H9 (cell line): ENCODE data around the gene PPP1R9A. TPM values are rescaled to one million over a fixed set of nuclear protein-coding genes. Genes with fewer than 3 reads are reported as not detected.

Source experiments
- DNase-seq: peaks from one replicate; pipeline ENCODE4 v3.0.0-alpha.2; 2017
- H2AFZ ChIP-seq: one replicate; pipeline ENCODE4 v1.6.1; 2013; ENCODE audit warnings: mild to moderate bottlenecking, low read length, control low read depth, moderate library complexity
- H2AK5ac ChIP-seq: 2 replicates; pipeline ENCODE4 v1.6.1; 2013; ENCODE audit warnings: low read length, control low read depth, mixed read lengths; ENCODE audit not compliant: insufficient read length
- H2BK120ac ChIP-seq: one replicate; pipeline ENCODE4 v1.6.1; 2013; ENCODE audit warnings: low read depth, mild to moderate bottlenecking, low read length, control low read depth, inconsistent platforms; ENCODE audit not compliant: poor library complexity, severe bottlenecking
- H2BK12ac ChIP-seq: 2 replicates; pipeline ENCODE4 v1.6.1; 2013; ENCODE audit warnings: low read length, control low read depth, mixed read lengths, low read depth; ENCODE audit not compliant: insufficient read length
- H2BK15ac ChIP-seq: 2 replicates; pipeline ENCODE4 v1.6.1; 2013; ENCODE audit warnings: low read depth, low read length, control low read depth
- H2BK20ac ChIP-seq: one replicate; pipeline ENCODE4 v1.6.1; 2013; ENCODE audit warnings: low read depth, mild to moderate bottlenecking, low read length, control low read depth, inconsistent platforms; ENCODE audit not compliant: poor library complexity, severe bottlenecking
- H2BK5ac ChIP-seq: 2 replicates; pipeline ENCODE4 v1.6.1; 2013; ENCODE audit warnings: low read length, control low read depth, mixed read lengths; ENCODE audit not compliant: insufficient read length
- H3K14ac ChIP-seq: 2 replicates; pipeline ENCODE4 v1.6.1; 2013; ENCODE audit warnings: low read length, control low read depth; ENCODE audit not compliant: insufficient read depth
- H3K18ac ChIP-seq: 2 replicates; pipeline ENCODE4 v1.6.1; 2013; ENCODE audit warnings: low read depth, mild to moderate bottlenecking, mixed read lengths, low read length, control low read depth; ENCODE audit not compliant: insufficient read length
- H3K23ac ChIP-seq: 2 replicates; pipeline ENCODE4 v1.6.1; 2013; ENCODE audit warnings: low read length, control low read depth, mixed read lengths, low read depth; ENCODE audit not compliant: insufficient read length
- H3K23me2 ChIP-seq: 2 replicates; pipeline ENCODE4 v1.6.1; 2013; ENCODE audit warnings: low read depth, mild to moderate bottlenecking, mixed read lengths, low read length, control low read depth; ENCODE audit not compliant: insufficient read length, poor library complexity, severe bottlenecking
- H3K27ac ChIP-seq: 2 replicates; pipeline ENCODE4 v1.5.1; 2013; ENCODE audit warnings: low read length, control low read depth, mixed read lengths, low read depth; ENCODE audit not compliant: insufficient read length
- H3K27me3 ChIP-seq: 2 replicates; pipeline ENCODE4 v1.6.1; 2013; ENCODE audit warnings: low read length, control low read depth, inconsistent platforms; ENCODE audit not compliant: insufficient read depth
- H3K4ac ChIP-seq: 2 replicates; pipeline ENCODE4 v1.6.1; 2013; ENCODE audit warnings: low read depth, mild to moderate bottlenecking, control low read depth, inconsistent platforms, low read length, moderate library complexity
- H3K4me1 ChIP-seq: 2 replicates; pipeline ENCODE4 v1.6.1; 2013; ENCODE audit warnings: low read length, control low read depth, inconsistent platforms; ENCODE audit not compliant: insufficient read depth
- H3K4me2 ChIP-seq: 2 replicates; pipeline ENCODE4 v1.6.1; 2013; ENCODE audit warnings: low read length, control low read depth, mixed read lengths; ENCODE audit not compliant: insufficient read length, insufficient read depth
- H3K56ac ChIP-seq: 2 replicates; pipeline ENCODE4 v1.6.1; 2013; ENCODE audit warnings: low read depth, mild to moderate bottlenecking, mixed read lengths, low read length, control low read depth; ENCODE audit not compliant: insufficient read length
- H3K79me1 ChIP-seq: 2 replicates; pipeline ENCODE4 v1.6.1; 2013; ENCODE audit warnings: low read depth, mild to moderate bottlenecking, moderate library complexity, low read length, control low read depth, inconsistent platforms; ENCODE audit not compliant: insufficient read depth, poor library complexity, severe bottlenecking
- H3K79me2 ChIP-seq: 2 replicates; pipeline ENCODE4 v1.6.1; 2013; ENCODE audit warnings: low read length, control low read depth, inconsistent platforms; ENCODE audit not compliant: insufficient read depth
- H3K9ac ChIP-seq: 2 replicates; pipeline ENCODE4 v1.6.1; 2013; ENCODE audit warnings: low read length, control low read depth, mixed read lengths; ENCODE audit not compliant: insufficient read length; ENCODE audit errors: extremely low read depth
- H3K9me3 ChIP-seq: one replicate; pipeline ENCODE4 v1.6.1; 2013; ENCODE audit warnings: low read depth, low read length, inconsistent platforms; ENCODE audit not compliant: control insufficient read depth
- H3T11ph ChIP-seq: one replicate; pipeline ENCODE4 v1.6.1; 2013; ENCODE audit warnings: mild to moderate bottlenecking, low read length, control low read depth, inconsistent platforms
- H4K20me1 ChIP-seq: one replicate; pipeline ENCODE4 v1.6.1; 2013; ENCODE audit not compliant: control insufficient read depth, insufficient read length, insufficient read depth
- H4K5ac ChIP-seq: 2 replicates; pipeline ENCODE4 v1.6.1; 2013; ENCODE audit warnings: low read depth, mild to moderate bottlenecking, mixed read lengths, low read length, control low read depth; ENCODE audit not compliant: insufficient read length
- H4K8ac ChIP-seq: replicated peaks from 2 replicates; pipeline ENCODE4 v1.6.1; 2013; ENCODE audit warnings: low read length, control low read depth, mixed read lengths, low read depth; ENCODE audit not compliant: insufficient read length
- H4K91ac ChIP-seq: 2 replicates; pipeline ENCODE4 v1.6.1; 2013; ENCODE audit warnings: low read depth, mild to moderate bottlenecking, moderate library complexity, mixed read lengths, low read length, control low read depth; ENCODE audit not compliant: insufficient read length
- H3K27ac Mint-ChIP-seq, 3 experiments: 2 replicates in 2 of 3; 3 replicates in 1 of 3; pipeline ENCODE4 v1.8.0; 2020 to 2021; ENCODE audit warnings: mixed read lengths in 3 of 3, mild to moderate bottlenecking in 1 of 3, moderate library complexity in 1 of 3
- H3K27me3 Mint-ChIP-seq: 2 replicates; pipeline ENCODE4 v1.8.0; 2021; ENCODE audit warnings: low read depth, mild to moderate bottlenecking, moderate library complexity, mixed read lengths
- H3K36me3 Mint-ChIP-seq, 3 experiments: 2 replicates in 2 of 3; 3 replicates in 1 of 3; pipeline ENCODE4 v1.8.0; 2020 to 2021; ENCODE audit warnings: low read depth in 3 of 3, mixed read lengths in 3 of 3; ENCODE audit not compliant: insufficient read depth in 1 of 3
- H3K4me1 Mint-ChIP-seq, 2 experiments: 2 replicates each; pipeline ENCODE4 v1.8.0; 2020; ENCODE audit warnings: mixed read lengths in 2 of 2
- H3K4me3 Mint-ChIP-seq, 2 experiments: 2 replicates in 1 of 2; 3 replicates in 1 of 2; pipeline ENCODE4 v1.8.0; 2020 to 2021; ENCODE audit warnings: mild to moderate bottlenecking in 2 of 2, mixed read lengths in 2 of 2, moderate library complexity in 1 of 2
- H3K9me3 Mint-ChIP-seq, 2 experiments: 2 replicates in 1 of 2; 3 replicates in 1 of 2; pipeline ENCODE4 v1.8.0; 2020; ENCODE audit warnings: mild to moderate bottlenecking in 2 of 2, mixed read lengths in 2 of 2, moderate library complexity in 1 of 2
- WGBS: extraction: QIAGEN DNeasy Blood & Tissue Kit; methylation state at CpG from one replicate; pipeline ENCODE4 v1.1.7; 2013; ENCODE audit warnings: missing lambda C conversion rate, low lambda C conversion rate, mixed read lengths; ENCODE audit not compliant: insufficient read length; ENCODE audit errors: extremely low coverage; 5-methylcytosine and 5-hydroxymethylcytosine counted together
- total RNA-seq: library from RNA; stranded (reverse); gene quantifications from 2 replicates; pipeline ENCODE4 v1.2.1, GENCODE V29; 2021
- TF ChIP-seq, protein P1 (sequence below): fragments of 200-600 bp; sonication (generic); conservative IDR thresholded peaks from 3 replicates; pipeline ENCODE4 v1.8.0; 2021; ENCODE audit warnings: antibody characterized with exemption, mild to moderate bottlenecking

The PPP1R9A gene
- total RNA-seq, 1 experiment from 2014 or later, result 17.0 TPM

- H3K79me1 ChIP-seq, result no peaks in the 10 kb centered on the region
- no peak overlapping the region for H2BK120ac ChIP-seq
- no peak for DNase-seq
- no peak overlapping the region for H4K8ac ChIP-seq
- H3K4ac ChIP-seq, result no peak overlapping the region
- H3K27me3 Mint-ChIP-seq, result no peaks in the 10 kb centered on the region
- no peak overlapping the region for H2BK15ac ChIP-seq
- no peak overlapping the region for H2BK20ac ChIP-seq
- no peak overlapping the region for H3K56ac ChIP-seq
- no CpG with 5 or more reads among the region's 1 CpG for WGBS
- no peak overlapping the region for H3K18ac ChIP-seq
- H3K9me3 ChIP-seq, result no peaks in the 10 kb centered on the region
- H2BK5ac ChIP-seq, result no peak overlapping the region
- no peak overlapping the region for H3K9ac ChIP-seq
- H3K23me2 ChIP-seq, result no peaks in the 10 kb centered on the region
- H3K27ac Mint-ChIP-seq, result no peak overlapping the region
- H3K4me1 Mint-ChIP-seq, result peaks cover 20% of the 10 kb centered on the region in 2 experiments
- no peak overlapping the region for H3K27ac ChIP-seq
- H3K36me3 Mint-ChIP-seq, result no peaks in the 10 kb centered on the region; a peak in 1 of 7 replicates
- H3K9me3 Mint-ChIP-seq, result no peaks in the 10 kb centered on the region
- H3K4me1 ChIP-seq, result no peaks in the 10 kb centered on the region
- no peaks in the 10 kb centered on the region for H4K20me1 ChIP-seq
- H3K4me2 ChIP-seq, result no peak overlapping the region
- no peak overlapping the region for H2BK12ac ChIP-seq
- H3K4me3 Mint-ChIP-seq, result no peak overlapping the region
- H2AFZ ChIP-seq, result no peak overlapping the region
- no peak overlapping the region for H4K91ac ChIP-seq
- TF ChIP-seq, protein P1, sequence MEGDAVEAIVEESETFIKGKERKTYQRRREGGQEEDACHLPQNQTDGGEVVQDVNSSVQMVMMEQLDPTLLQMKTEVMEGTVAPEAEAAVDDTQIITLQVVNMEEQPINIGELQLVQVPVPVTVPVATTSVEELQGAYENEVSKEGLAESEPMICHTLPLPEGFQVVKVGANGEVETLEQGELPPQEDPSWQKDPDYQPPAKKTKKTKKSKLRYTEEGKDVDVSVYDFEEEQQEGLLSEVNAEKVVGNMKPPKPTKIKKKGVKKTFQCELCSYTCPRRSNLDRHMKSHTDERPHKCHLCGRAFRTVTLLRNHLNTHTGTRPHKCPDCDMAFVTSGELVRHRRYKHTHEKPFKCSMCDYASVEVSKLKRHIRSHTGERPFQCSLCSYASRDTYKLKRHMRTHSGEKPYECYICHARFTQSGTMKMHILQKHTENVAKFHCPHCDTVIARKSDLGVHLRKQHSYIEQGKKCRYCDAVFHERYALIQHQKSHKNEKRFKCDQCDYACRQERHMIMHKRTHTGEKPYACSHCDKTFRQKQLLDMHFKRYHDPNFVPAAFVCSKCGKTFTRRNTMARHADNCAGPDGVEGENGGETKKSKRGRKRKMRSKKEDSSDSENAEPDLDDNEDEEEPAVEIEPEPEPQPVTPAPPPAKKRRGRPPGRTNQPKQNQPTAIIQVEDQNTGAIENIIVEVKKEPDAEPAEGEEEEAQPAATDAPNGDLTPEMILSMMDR, result no peak
- no peak overlapping the region for H3K14ac ChIP-seq
- no peak overlapping the region for H3K23ac ChIP-seq
- no peak overlapping the region for H3T11ph ChIP-seq
- H3K27me3 ChIP-seq, result no peaks in the 10 kb centered on the region
- no peak overlapping the region for H2AK5ac ChIP-seq
- no peak overlapping the region for H4K5ac ChIP-seq
- no peaks in the 10 kb centered on the region for H3K79me2 ChIP-seq
These were observed 184.9 kb downstream of the PPP1R9A start for GRCh38 chr7:95092324-95092723.
